ENCODE results near the gene NBPF14.
"Not testable (repeated sequence)": the region's sequence is repeated elsewhere in the genome, so short reads cannot be mapped to it uniquely, and the experiment has no call there.

Gene NBPF14

GRCh38 chr1:148595911-148596310 is at the start of gene NBPF14:
Gene NBPF14 (minus strand): TSS chr1:148596011. CDS start chr1:148595717, 294 bp downstream.
- not testable (repeated sequence) for DNase-seq (ENCODE audit: low spot score)

DNA sequence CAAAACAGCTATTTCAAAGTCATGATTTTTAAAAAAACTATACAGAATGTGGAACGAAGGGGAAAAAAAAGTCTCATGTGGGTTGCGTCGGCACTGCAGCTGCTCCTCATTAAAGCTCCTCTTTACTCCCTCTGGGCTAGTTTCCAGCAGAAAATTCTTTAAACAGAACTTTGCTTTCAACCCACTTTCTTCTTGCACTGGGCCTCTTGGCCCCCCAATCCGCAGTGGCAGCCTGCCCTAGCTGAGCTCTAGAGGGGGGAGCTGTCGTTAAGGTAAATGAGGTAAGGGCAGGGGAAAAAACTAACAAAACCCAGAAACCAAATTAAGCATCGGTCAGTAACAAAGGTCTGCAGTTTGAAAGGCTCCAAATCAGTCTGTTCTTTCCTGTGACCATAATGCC is 29.6 kb upstream of the NBPF14 start:
- DNase-seq (ENCODE audit: low spot score), result not testable (repeated sequence)

- not testable (repeated sequence) for DNase-seq (ENCODE audit: low spot score)
Measured at GRCh38 chr1:148618216-148618615, 22.4 kb upstream of the NBPF14 start.

GRCh38 chr1:148605266-148605665 is 9.5 kb upstream of the NBPF14 start:
- DNase-seq (ENCODE audit: low spot score), result not testable (repeated sequence)

- not testable (repeated sequence) for DNase-seq (ENCODE audit: low spot score)
Measured at GRCh38 chr1:148595360-148595759, 451 bp downstream of the NBPF14 start.

GRCh38 chr1:148591098-148591497 is 4.7 kb downstream of the NBPF14 start:
- not testable (repeated sequence) for DNase-seq (ENCODE audit: low spot score)

DNA sequence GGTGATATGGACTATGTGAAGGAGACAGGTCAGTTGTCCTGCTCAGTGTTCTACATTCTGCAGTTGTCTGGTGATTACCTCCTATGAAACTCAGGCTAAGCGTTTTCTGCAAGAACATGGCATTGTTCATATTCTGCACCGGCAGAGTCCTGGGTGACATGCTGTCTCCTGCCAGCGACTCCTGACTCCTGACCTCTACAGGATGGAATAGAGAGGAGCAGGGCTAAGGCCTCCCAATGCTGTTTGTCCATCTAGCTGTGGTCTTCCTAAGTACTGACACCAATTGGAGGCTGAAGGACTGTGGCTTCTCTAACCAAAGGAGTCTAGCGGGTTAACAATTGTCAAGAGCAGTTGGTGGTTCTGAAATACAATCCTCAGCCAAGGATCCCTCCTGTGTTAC is 63.7 kb downstream of the NBPF14 start:
- DNase-seq (ENCODE audit: low spot score), result not testable (repeated sequence)

- DNase-seq (ENCODE audit: low spot score), result peak; percentile 67
Measured at GRCh38 chr1:148529101-148529567, 66.7 kb downstream of the NBPF14 start.

DNA sequence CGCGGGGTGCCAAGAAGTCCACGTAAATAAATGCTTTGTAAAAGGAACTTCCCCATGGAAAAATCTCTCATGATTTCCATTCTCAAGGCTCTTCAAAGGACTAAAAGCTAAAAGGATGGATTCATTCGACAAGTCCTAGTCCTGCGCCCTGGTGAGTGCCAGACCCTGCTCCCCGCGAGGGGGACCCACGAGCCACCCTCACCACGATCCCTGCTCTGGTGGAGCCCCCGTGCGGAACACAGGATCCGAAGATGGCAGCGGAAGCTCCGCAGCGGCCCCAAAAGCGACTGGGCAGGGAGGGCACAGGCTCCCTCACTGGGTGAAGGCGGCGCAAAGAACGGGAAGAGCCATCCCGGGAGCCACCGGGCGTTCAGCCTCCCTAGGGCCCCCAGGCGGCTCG is 67.2 kb downstream of the NBPF14 start:
- DNase-seq (ENCODE audit: low spot score), result not testable (repeated sequence)

- DNase-seq (ENCODE audit: low spot score), result peak; percentile 43
Measured at GRCh38 chr1:148526587-148526986, 69.2 kb downstream of the NBPF14 start.

DNA sequence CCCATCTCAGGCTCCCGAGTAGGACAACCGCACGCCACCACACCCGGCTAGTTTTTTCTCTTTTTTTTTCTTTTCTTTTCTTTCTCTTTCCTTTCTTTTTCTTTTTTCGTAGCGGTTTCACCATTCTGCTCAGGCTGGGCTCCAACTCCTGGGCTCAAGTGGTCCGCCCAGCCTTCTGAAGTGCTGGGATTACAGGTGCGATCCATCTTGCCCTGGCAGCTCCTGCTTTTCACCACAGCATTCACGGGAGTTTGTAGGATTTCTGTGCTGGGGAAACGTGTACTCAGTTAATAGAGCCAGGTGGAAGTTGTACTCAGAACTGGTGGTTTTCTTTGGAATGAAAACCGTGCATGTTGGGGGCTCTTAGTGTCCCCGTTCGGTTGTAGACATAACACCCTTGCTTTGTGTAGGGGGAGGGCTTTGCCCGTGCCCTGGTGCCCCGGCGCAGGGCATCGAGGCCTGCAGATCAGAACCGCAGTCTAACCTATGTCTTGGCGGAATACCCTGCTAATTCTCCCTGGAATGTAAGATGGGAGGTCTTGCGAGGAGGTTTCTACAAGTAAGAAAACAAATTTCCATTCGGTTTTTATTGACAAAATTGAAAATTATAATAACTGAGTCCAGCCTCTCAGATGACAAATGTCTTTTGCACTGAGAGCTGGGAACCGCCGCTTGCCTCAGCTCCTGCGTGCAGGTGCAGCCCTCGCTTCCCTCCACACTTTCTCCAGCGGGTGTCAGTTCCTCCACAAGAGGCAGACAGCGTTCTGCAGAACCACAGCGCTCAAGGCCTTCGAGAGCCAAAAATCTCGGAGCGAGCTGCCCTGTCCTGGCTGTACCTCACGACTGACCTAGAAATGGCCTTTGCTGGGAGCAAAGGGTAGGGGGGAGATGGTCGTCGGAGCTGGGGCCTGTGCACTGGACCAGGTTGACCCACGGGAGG is 72.3 kb downstream of the NBPF14 start:
- DNase-seq (ENCODE audit: low spot score), result not testable (repeated sequence)

- DNase-seq (ENCODE audit: low spot score), result peak; percentile 93
Measured at GRCh38 chr1:148522561-148523204, 73.1 kb downstream of the NBPF14 start.

DNA sequence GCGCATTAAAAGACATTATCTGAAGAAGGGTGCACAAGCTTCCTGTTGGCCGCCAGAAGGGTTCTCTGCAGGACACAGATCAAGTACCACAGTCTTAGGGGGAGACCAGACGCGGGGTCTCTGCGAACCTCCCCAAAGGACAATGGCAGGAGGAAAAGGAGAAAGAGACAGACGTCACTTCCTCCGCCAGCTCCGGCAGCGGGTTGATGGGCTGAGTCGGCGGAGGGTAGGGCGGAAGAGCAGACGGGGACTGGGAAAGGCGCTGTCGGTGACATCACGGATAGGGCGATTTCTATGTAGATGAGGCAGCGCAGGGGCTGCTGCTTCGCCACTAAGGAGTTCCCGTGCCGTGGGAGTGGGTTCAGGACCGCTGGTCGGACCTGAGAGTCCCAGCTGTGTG is 73.7 kb downstream of the NBPF14 start:
- DNase-seq (ENCODE audit: low spot score), result peak; percentile 86

GRCh38 chr1:148514310-148514709 is 81.5 kb downstream of the NBPF14 start:
- not testable (repeated sequence) for DNase-seq (ENCODE audit: low spot score)

GRCh38 chr1:148512571-148513184 is 83.1 kb downstream of the NBPF14 start:
- peak; percentile 54 for DNase-seq (ENCODE audit: low spot score)

GRCh38 chr1:148493933-148494332 is 101.9 kb downstream of the NBPF14 start:
- DNase-seq (ENCODE audit: low spot score), result not testable (repeated sequence)

- not testable (repeated sequence) for DNase-seq (ENCODE audit: low spot score)
Measured at GRCh38 chr1:148483029-148483428, 112.8 kb downstream of the NBPF14 start, which contains the start of gene PPIAL4G. Gene PPIAL4G (minus strand): TSS chr1:148483302. CDS start chr1:148483252, 50 bp downstream.
